Lower leg skin (tissue), 4 donors: ENCODE data around the gene APCDD1L. TPM values are rescaled to one million over a fixed set of nuclear protein-coding genes. Genes with fewer than 3 reads are reported as not detected.

Source experiments
- DNase-seq, 2 donors: peaks; one replicate each; pipeline ENCODE4 v3.0.0-alpha.2; 2019; ENCODE audit warnings: low spot score in 2 of 2
- H3K4me3 ChIP-seq: fragments of 200-600 bp; sonication (generic); 2 replicates; pipeline ENCODE4 v1.5.1; 2017; ENCODE audit warnings: mild to moderate bottlenecking, low read depth; ENCODE audit not compliant: poor library complexity, severe bottlenecking
- CTCF ChIP-seq, 3 donors: fragments of 450-650 bp; IDR thresholded peaks; one replicate each; pipeline ENCODE4 v1.5.1; 2016; ENCODE audit warnings: antibody characterized with exemption in 3 of 3, mild to moderate bottlenecking in 3 of 3, moderate library complexity in 2 of 3
- POLR2A ChIP-seq, 2 donors: fragments of 450-650 bp; IDR thresholded peaks; one replicate each; pipeline ENCODE4 v1.6.1; 2016 to 2017; ENCODE audit warnings: antibody characterized with exemption in 2 of 2, mild to moderate bottlenecking in 1 of 2, moderate library complexity in 1 of 2
- whole genome bisulfite sequencing, 2 donors: methylation state at CpG; one replicate each; pipeline ENCODE4 v1.1.5; 2018; 5-methylcytosine and 5-hydroxymethylcytosine counted together
- intact Hi-C: fragments of 100-400 bp; cut with DNase I; formaldehyde crosslinking; loops from one replicate; pipeline ENCODE4 v1.15.0; 2023; ENCODE audit warnings: low total_unique reads
- total RNA-seq, 4 donors: library from RNA; depleted of rRNA; stranded (reverse); fragments of >200 nt; gene quantifications; one replicate each; pipeline ENCODE4 v1.1.0, GENCODE V29; 2016

The APCDD1L gene
- total RNA-seq, 4 donors from 2014 or later = 0.49 to 2.4 (median 1.4) TPM

- intact Hi-C loops = no loop called here
- no peak overlapping the region for H3K4me3 ChIP-seq
- TF ChIP-seq POLR2A (IDR thresholded peaks at IDR 0.05) = no peak
- TF ChIP-seq CTCF (IDR thresholded peaks at IDR 0.05) = no peak
- WGBS, 2 donors = 65 to 75% methylated on average over 24 to 26 of the region's 26 CpGs
- no peak for DNase-seq
Observed at GRCh38 chr20:58471193-58472164, 43.7 kb downstream of the APCDD1L start.

GRCh38 chr20:58470336-58471192, 44.6 kb downstream of the APCDD1L start:
- TF ChIP-seq POLR2A (IDR thresholded peaks at IDR 0.05) = no peak
- no peak for TF ChIP-seq CTCF (IDR thresholded peaks at IDR 0.05)
- WGBS, 2 donors = 91 to 94% methylated on average over 19 of the region's 19 CpGs
- intact Hi-C loops = no loop called here
- no peak for DNase-seq
- no peak overlapping the region for H3K4me3 ChIP-seq

- no peak overlapping the region for H3K4me3 ChIP-seq
- TF ChIP-seq POLR2A (IDR thresholded peaks at IDR 0.05) = no peak
- TF ChIP-seq CTCF (IDR thresholded peaks at IDR 0.05) = no peak
- WGBS, 2 donors = 85 to 92% methylated on average over 10 to 12 of the region's 12 CpGs
- intact Hi-C loops = no loop called here
- no peak for DNase-seq
Observed at GRCh38 chr20:58469616-58470015, 45.6 kb downstream of the APCDD1L start.

GRCh38 chr20:58467572-58468527, 47.3 kb downstream of the APCDD1L start:
- no peak for DNase-seq
- intact Hi-C loops = no loop called here
- H3K4me3 ChIP-seq = no peak overlapping the region
- 84 to 85% methylated on average over 17 to 27 of the region's 28 CpGs for WGBS, 2 donors
- TF ChIP-seq CTCF (IDR thresholded peaks at IDR 0.05) (no peak), POLR2A (IDR thresholded peaks at IDR 0.05) (no peak)
